HG03159 (cell line): ENCODE measurements around the gene TJAP1.

Experiments used
- ATAC-seq: cut with Tn5 transposase; IDR thresholded peaks from one replicate; pipeline ENCODE4 v1.9.1; 2021; ENCODE audit warnings: mild to moderate bottlenecking, moderate library complexity; ENCODE audit not compliant: unreplicated experiment

Gene TJAP1

GRCh38 chr6:43503443-43503842 is 26.1 kb downstream of the TJAP1 start:
- no peak for ATAC-seq

DNA sequence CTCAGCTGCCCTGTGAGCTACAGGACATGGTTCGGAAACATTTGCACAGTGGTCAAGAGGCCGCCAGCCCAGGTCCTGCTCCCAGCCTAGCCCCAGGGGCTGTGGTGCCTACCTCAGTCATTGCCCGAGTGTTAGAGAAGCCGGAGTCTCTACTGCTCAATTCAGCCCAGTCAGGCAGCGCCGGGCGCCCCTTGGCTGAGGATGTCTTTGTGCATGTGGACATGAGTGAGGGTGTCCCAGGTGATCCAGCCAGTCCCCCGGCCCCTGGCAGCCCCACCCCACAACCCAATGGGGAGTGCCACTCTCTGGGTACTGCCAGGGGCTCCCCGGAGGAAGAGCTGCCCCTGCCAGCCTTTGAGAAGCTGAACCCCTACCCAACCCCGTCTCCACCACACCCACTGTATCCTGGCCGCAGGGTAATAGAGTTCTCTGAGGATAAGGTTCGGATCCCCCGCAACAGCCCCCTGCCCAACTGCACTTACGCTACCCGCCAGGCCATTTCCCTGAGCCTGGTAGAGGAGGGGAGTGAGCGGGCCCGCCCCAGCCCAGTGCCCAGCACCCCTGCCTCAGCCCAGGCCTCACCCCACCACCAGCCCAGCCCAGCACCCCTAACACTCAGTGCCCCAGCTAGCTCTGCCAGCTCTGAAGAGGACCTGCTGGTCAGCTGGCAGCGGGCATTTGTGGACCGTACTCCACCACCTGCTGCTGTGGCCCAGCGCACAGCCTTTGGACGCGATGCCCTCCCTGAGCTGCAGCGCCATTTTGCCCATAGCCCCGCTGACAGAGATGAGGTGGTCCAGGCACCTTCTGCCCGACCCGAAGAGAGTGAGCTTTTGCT is 27.6 kb downstream of the TJAP1 start:
- no peak for ATAC-seq

DNA sequence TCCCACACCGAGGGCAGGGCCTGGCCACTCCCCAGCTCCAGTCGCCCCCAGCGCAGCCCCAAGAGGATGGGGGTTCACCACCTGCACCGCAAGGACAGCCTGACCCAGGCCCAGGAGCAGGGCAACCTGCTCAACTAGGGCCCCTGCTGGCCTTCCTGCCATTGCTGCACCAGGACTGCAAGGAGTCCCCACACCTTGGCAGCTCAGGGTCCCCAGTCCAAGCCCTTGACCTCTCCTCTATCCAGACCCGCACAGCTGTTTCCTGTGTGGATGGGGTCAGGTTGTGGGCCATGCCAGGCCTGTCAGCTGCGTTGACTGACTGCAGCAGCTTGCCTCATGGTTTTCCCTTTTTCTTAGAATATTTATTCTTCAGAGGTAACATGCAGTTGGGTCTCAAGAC is 28.3 kb downstream of the TJAP1 start:
- no peak for ATAC-seq

GRCh38 chr6:43506171-43506570 is 28.8 kb downstream of the TJAP1 start:
- ATAC-seq, result no peak

- no peak for ATAC-seq
These were observed 29.5 kb downstream of the TJAP1 start for GRCh38 chr6:43506667-43507471.

DNA sequence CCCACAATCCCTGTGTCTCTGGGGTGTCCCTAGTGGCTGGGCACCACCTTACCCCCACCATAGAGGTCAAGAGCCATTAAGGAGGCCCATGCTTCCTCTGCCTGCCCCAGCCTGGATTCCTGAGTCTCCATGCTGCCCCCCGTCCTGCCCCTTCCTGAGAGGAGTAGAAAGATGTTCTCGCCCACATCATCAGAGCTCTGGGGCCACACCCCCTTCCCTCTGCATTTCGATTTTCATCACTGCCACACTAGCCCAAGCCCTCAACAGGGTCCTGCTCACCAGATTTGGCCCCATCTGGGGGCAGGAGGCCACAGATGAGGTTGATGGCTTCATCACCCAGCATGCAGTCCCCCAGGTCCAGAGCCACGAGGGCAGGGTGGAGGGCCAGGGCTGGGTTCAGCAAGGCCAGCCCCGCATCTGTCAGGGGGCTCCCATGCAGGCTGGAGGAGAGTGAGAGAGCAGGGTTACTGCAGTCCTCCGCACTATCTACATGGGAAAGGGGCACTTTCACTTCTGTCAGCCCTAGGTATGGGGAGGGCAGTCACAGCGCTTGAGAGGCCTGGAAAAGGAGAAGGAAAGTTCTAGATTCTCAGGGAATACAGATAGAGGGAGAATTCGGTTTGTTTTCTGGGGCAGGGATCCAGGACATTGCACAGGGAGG is 31.2 kb downstream of the TJAP1 start:
- ATAC-seq, result no peak

GRCh38 chr6:43509142-43509983 is 32.0 kb downstream of the TJAP1 start:
- no peak for ATAC-seq

DNA sequence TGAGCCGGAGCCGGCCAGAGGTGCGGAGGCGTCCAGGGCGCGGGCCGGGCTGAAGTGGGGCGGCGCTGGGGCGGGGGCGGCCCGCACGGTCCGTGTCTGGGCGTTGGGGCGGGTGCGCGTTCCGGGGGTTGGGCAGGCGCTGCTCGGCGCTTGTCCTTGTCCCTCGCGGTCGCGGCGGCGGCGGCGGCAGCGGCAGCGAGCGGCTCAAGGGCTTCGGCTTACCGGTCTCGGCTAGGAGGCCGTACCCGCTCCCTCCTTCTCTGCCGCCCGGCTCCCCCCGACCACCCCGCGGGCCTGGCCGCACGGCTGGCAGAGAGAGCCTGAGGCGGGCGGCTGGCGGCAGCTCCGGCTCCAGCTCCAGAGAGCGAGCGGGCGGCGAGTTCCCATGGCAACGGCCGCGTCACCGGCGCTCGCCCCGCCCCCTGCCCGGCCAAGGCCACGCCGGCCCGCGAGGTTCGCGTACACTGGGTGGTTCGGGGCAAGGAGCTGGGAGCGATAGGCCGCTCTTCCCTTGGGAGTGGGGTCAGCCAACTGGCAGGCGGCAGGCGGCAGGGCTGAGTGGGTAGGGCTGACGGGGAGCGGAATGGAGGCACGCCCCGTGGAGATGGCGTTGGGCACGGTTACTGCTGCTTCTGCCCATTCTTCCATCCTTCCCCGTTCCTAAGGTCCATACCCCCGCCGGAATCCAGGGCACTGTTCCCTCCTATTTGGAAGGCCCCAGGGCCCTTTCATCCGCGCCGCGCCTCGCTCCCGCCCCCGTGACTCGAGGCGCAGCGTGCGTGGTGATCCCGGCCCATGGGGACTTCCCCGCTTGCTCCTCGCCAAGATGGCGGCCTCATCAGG is 32.8 kb downstream of the TJAP1 start, which contains the start of gene LRRC73:
Gene LRRC73, minus strand, starts transcription at position 363 of the 843 bp plus-strand sequence. CDS start 561 bp downstream, outside the sequence.
- peak; percentile 46 for ATAC-seq

DNA sequence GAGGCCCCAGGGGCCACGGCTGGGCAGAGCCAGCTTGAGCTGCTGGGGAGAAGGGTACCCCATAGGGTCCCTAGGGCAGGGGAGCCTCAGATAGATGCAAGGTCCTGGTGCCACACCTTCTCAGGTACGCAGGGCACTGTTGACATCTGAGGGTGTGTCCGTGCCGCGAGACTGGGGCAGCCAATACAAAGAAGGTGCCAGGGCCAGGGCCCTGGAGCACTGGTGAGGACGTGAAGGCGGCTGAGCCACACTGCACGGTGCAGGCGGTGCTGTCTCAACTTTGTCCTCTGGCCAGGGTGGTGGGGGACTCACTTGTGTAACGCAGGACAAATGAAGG is 33.4 kb downstream of the TJAP1 start:
- no peak for ATAC-seq

- ATAC-seq, result no peak
These were observed 34.5 kb downstream of the TJAP1 start for GRCh38 chr6:43511824-43512415.

DNA sequence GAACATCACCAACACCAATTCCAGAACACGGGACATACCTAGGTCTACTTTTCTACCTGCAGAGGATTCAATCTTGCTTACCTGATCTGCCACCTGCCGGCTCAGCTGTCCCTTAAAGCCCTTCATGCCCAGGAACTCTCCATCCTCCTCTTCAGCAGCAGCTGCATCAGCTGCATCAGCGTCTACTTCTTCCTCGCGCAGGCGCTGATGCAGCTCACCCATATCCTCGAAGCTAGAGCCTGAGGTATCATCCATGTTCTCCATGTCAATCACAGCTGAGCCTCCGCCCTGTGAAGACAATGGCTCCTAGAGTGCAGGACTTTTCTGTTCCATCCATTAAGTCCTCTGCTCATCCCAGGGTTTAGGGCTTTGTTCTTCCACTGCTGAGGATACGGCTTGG is 38.4 kb downstream of the TJAP1 start:
- ATAC-seq, result no peak

DNA sequence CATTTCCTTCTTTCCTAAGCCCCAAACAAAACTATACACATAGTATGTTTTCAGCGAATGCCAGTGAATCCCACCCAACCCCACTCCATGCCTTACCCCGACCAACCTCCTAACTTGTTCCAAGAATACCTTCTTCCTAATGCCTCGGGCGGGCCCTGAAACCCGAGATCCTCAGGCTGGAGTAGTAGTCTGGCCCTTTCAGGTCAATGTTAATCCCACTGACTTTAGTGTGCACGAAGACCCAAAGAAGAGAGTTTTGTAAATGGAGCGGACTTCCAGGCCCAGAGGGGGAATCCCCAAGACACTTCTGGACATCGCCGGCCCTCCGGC is 39.0 kb downstream of the TJAP1 start:
- ATAC-seq, result peak; percentile 5

GRCh38 chr6:43516697-43517504 is 39.5 kb downstream of the TJAP1 start, which contains the start of the genes POLR1C and YIPF3:
POLR1C (plus strand) TSS chr6:43517089; CDS start chr6:43517110, 21 bp downstream.
YIPF3 (minus strand) TSS chr6:43516926; CDS start chr6:43516807, 119 bp downstream.
- ATAC-seq, result peak; percentile 86

DNA sequence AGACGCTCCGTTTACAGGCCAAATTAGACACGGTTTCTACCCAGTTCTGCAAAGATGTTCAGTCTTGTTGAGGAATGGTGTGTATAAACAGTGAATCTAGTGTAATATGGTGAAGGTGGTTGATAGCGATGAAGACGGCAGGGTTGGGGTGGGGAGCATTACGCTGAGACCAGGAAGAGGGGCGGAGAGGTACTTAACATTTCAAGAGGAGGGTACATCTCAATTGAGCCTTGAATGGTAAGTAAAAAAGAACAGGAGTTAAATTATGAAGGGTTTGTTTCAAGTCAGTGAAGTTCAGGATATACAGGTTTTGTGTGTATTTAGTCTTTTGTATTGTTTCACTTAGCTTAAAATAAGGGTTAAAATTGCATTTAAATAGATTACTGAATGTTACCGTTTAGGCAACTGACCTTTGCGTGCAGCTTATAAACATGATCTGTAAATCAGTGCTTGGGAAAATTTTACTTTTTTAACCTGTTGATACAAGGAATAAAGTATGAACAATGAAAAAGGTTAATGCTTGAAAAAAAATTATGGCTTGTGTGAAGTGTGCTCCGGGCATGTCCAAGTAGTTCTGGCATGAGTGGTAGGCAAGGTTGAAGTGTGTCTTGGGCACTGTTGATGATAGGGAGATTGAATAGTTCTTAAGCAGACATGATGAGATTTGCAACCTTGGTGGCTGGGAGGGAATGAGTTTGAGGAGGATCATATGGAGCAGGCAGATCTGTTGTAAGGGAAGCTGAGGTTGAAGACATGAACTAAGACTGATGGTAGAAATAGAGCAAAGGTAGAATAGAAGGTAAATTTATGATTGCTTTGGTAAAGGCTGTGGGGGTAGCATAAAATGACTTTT is 40.4 kb downstream of the TJAP1 start:
- ATAC-seq, result no peak

DNA sequence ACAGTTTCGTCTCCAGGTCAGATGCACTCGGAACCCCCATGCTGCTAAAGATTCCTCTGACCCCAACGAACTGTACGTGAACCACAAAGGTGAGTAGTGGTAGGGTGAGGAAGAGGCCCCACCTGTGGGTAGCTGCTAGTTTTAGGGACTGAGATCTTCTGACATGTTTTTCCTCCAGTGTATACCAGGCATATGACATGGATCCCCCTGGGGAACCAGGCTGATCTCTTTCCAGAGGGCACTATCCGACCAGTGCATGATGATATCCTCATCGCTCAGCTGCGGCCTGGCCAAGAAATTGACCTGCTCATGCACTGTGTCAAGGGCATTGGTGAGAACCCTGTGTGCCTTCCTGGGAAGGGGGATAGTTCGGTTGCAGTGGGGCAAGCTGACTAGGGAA is 42.7 kb downstream of the TJAP1 start:
- ATAC-seq, result no peak

GRCh38 chr6:43521836-43522235 is 44.5 kb downstream of the TJAP1 start:
- no peak for ATAC-seq

DNA sequence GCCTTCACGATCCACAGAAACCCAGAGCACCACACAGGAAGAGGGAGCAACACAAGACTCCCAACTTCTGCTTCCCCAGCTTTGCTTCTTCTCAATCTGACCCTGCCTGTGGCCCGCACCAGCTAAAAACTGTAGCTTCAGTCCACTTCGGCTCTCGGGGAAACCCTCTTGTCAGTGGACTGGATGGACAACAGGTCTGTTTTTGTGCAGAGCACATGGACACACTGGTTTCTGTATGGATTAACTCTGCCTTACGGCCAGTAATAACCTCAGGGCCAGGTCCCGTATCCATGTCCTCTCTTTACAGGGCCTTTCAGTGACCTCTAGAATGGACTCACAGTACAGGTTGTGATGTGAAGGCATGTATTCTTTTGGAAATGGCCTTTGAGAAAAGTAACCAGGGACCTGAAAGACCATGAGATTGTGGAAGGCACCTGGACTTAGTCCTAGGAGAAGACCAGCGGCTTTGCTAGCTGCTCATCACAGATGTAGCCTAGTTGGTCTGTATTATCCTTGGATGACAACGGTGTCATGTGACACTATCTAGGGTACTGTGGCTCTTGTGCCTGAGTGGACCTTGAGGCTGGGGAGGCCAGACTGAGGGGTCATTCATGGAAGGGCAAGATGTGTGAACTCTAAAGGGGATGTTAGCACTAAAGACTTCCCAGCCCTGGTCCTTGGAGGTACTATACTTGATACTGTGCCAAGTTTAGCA is 45.3 kb downstream of the TJAP1 start:
- no peak for ATAC-seq
